GM21576 (cell line): ENCODE results near the gene TECTA.
"Not testable (repeated sequence)": the region's sequence is repeated elsewhere in the genome, so short reads cannot be mapped to it uniquely, and the experiment has no call there.

Source experiments
- ATAC-seq: cut with Tn5 transposase; IDR thresholded peaks from one replicate; pipeline ENCODE4 v1.9.1; 2021; ENCODE audit warnings: mild to moderate bottlenecking, moderate library complexity; ENCODE audit not compliant: unreplicated experiment

Gene TECTA

GRCh38 chr11:121159741-121160140, 58.7 kb downstream of the TECTA start:
- ATAC-seq = no peak

- no peak for ATAC-seq
These were observed 60.4 kb downstream of the TECTA start for GRCh38 chr11:121161349-121161917.

- no peak for ATAC-seq
These were observed 62.7 kb downstream of the TECTA start for GRCh38 chr11:121163658-121164308.

DNA sequence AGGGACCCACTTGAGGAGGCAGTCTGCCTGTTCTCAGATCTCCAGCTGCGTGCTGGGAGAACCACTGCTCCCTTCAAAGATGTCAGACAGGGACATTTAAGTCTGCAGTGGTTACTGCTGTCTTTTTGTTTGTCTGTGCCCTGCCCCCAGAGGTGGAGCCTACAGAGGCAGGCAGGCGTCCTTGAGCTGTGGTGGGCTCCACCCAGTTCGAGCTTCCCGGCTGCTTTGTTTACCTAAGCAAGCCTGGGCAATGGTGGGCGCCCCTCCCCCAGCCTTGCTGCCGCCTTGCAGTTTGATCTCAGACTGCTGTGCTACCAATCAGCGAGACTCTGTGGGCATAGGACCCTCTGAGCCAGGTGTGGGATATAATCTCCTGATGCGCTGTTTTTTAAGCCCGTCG, 76.6 kb downstream of the TECTA start:
- ATAC-seq = not testable (repeated sequence)

DNA sequence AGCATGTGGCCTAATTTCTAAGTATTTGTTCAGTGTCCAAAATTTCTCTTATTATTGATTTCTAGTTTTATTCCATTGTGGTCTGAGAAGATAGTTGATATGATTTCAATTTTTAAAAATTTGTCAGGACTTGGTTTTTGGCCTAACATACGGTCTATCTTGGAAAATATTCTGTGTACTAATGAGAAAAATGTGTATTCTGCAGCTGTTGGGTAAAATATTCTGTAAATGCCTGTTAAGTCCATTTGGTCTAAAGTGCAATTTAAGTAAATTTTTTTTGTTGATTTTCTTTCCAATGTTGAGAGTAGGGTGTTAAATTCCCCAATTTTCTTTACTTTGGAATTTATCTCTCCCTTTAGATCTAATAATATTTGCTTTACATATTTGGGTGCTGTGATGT, 78.3 kb downstream of the TECTA start:
- no peak for ATAC-seq

DNA sequence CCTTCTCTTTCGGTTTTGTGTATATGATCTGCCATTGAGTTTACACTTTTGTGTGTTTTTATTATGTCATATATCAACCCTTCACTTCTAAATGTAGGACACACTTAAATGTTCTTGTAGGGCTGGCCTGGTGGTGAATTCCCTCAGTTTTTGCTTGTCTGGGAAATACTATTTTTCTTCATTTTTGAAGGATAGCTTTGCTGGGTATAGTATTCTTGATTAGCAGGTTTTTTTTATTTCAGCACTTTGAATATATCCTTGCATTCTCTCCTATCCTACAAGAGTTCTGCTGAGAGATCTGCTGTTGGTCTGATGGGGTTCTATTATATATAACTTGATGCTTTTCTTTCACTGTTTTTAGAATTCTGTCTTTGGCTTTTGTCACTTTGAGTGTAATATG, 79.1 kb downstream of the TECTA start:
- ATAC-seq = no peak

DNA sequence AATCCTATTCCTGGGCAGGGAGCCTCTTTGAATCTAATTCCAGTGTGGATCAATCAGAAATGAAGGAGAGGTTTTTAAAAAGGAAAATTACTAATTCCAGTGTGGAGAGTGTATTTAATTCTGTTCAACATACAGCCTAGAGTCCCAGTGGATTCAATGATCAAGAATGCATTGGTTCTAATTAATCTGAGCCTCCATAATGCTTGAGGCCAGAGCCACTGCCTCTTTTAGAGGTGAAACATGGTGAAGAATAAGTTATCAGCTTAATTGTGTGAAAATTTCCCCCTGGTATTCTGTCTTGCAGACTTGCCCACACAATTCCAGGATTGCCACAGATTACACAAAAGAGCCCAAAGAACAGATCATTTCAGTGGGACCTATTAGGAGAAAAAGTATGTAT, 87.7 kb downstream of the TECTA start:
- ATAC-seq = no peak

DNA sequence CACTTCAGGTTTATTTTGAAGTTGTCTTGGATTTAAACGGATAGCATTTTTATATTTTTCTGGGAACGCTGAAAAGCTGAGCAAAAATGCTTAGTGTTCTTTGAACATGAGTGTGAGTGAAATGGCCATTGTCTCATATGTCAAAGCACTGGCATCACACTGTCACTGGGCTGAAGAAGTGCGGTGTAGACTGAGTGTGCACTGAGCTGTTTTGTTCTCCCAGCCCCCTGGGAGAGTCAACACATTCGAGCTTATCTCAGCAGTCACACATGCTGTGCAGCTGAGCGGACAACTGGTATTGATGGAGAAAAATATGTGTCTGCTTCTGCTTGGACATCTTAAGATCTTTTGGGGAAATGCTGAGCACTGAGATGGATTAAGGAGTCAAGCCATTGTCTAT, 90.8 kb downstream of the TECTA start:
- no peak for ATAC-seq

DNA sequence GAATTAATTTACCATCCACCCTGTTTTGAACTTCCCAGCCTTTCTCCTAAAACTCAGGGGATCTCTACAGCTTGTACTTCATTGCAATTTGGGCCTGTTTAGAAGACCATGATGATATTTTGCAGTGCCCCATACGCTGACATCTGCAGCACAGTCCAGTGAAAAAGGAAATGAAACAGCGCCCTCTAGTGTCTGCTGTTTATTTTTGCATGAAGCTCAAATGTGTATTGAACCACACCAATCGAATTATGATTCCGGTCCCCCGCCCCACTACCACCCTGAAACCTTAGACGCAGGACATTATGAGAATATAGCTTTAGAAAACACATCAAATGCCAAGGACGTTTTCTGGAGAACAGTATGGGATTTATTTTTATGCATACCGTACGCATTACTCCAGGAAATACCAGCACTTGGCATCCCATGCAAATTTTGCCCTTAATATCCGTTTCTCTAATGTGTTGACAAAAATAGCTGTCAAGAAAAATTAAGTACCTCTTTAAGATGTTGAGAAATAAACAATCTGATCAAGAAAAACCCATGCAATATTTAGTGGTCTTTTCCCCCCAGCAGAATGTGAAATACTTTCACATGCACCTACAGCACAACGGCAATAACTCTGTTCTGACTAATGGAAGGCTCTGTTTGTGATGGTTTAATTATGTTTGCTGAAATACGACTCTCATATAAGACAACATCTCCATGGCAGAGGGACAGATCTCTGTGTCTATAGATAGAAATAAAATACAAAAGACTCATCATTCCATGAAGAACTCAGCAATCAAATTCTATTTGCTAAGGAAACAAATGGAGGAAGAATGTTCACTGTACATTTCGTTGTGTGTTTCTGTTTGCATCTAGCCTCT, 93.9 kb downstream of the TECTA start:
- no peak for ATAC-seq

- no peak for ATAC-seq
These were observed 97.4 kb downstream of the TECTA start for GRCh38 chr11:121198491-121198890.

- ATAC-seq = no peak
These were observed 98.5 kb downstream of the TECTA start for GRCh38 chr11:121199516-121199915.

GRCh38 chr11:121206810-121207209, 105.8 kb downstream of the TECTA start:
- ATAC-seq = no peak

DNA sequence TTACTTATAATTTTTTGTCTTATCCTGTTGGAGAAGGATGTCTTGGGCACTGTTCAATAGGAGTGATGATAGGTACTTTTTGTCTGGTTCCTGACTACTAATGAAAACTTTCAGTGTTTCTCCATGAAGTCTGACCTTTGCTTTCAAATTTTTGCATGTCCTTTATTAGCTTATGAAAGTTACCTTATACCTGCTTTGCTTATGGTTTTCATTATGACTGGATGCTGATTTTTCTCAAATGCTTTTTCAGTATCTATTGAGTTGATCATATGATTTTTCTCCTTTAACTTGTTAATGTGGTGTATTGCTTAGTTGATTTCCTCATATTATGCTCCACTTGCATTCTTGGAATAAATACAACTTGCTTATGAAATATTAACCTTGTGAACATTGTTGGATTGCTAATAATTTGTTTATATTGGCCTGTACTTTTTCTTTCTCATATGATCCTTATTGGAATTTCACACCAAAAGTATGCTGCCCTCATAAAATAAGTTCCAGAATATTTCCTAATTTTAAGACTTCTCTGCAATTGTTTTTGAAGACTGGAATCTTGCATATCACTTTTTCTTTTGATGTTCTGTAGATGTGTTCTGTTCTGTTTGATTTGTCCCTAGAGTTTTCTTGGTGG, 106.6 kb downstream of the TECTA start:
- peak; percentile 49 for ATAC-seq

GRCh38 chr11:121210445-121211080, 109.5 kb downstream of the TECTA start:
- no peak for ATAC-seq

DNA sequence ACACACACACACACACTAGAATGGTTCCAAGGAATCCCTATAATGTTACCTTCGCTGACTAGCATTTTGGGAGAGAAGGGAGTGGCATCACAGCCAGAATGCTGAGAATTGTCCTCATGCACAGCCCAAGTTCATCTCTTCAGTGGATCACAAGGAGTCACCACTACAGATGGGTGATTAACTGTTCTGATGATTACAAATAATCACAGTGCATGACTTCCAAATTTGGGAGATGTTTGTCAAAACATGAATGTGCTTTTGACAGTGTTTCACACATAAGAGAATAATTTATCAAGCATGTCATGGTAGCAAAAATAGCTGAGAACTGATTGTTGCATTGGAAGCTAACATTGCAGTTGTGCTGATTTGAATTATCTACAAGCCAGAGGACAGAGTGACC, 110.6 kb downstream of the TECTA start:
- no peak for ATAC-seq

GRCh38 chr11:121212536-121213361, 111.7 kb downstream of the TECTA start:
- no peak for ATAC-seq

DNA sequence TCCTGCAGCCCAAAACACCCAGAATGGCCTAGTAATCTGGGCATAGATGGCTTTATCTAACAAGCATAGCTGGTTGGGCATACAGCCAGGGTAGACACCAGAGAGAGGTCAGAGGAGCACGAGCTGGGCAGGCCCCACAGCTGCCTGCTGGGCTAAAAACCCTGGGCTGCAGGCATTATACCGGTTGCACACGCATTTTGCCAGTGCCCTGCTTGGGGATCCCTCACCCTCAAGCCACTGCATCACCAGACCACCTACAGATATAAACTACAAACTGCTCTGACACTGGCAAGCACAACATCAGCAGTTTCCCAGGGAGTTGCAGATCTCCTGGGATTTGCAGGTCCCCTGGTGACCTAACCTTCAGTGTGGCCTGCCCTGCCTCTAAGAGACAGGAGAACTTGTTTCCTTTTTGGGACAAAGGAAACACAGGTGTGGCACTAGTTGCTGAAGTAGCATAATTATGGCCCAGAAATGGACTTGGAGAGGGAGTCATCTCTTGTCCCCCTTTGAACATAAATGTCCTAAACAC, 112.4 kb downstream of the TECTA start:
- ATAC-seq = no peak

GRCh38 chr11:121214861-121215260, 113.8 kb downstream of the TECTA start:
- no peak for ATAC-seq

DNA sequence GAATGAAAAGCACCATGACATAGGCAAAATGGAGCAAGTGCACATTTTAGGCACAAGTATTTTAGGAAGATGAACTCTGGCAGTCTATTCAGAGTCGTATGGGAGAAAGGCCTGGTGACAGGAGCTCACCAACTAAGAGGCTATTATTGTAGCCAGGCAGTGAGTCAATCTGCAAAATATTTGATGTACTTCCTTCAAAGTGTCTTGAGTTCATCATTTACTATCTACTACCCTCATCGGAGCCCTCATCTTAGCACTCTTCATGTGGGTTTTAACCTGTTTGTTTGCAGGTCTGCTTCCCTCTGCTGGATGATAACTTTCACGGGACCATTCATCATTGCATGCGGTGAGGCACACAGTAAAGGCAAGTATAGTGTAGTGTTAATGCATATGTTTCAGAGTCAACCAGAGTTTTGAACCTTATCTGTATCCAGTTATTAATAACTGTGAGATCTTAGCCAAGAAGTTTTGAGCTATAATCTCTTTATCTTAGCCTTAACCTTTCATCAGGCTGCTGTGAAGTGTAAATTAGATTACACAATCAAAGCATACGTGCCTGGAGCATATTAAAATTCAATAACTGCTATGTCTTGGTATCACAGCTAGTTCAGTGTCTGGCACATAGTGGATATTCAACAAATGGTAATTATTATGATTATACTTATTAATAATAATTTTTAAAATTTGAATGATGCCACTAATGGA, 120.6 kb downstream of the TECTA start:
- ATAC-seq = no peak
